ENCODE results near the gene UMPS. TPM values are rescaled to one million over a fixed set of nuclear protein-coding genes. Genes with fewer than 3 reads are reported as not detected.
"Not testable (repeated sequence)": the region's sequence is repeated elsewhere in the genome, so short reads cannot be mapped to it uniquely, and the experiment has no call there.

UMPS gene
- total and polyA plus RNA-seq, 8 donors, result 18.8 to 42.0 (median 36.8) TPM

DNA sequence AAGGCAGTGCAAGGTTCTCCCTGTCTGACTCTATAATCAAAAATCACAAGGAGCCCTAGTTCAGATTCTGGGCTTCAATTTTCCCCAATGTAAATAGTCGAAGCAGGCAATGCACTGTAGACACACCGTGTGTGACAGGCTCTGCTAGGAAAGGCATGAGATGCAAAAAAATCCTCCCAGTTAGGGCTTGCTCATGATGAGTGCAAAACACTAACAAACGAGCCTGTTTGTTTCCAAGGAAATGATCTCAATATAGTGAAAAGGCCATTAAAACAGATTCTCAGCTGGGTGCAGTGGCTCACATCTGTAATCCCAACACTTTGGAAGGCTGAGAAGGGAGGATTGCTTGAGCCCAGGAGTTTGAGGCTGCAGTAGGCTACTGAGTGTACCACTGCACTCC lies 55.7 kb downstream of the UMPS start:
- H3K4me3 ChIP-seq, result no peak overlapping the region
- no peaks in the 10 kb centered on the region for H3K27me3 ChIP-seq
- TF ChIP-seq, protein P1, sequence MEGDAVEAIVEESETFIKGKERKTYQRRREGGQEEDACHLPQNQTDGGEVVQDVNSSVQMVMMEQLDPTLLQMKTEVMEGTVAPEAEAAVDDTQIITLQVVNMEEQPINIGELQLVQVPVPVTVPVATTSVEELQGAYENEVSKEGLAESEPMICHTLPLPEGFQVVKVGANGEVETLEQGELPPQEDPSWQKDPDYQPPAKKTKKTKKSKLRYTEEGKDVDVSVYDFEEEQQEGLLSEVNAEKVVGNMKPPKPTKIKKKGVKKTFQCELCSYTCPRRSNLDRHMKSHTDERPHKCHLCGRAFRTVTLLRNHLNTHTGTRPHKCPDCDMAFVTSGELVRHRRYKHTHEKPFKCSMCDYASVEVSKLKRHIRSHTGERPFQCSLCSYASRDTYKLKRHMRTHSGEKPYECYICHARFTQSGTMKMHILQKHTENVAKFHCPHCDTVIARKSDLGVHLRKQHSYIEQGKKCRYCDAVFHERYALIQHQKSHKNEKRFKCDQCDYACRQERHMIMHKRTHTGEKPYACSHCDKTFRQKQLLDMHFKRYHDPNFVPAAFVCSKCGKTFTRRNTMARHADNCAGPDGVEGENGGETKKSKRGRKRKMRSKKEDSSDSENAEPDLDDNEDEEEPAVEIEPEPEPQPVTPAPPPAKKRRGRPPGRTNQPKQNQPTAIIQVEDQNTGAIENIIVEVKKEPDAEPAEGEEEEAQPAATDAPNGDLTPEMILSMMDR (IDR thresholded peaks at IDR 0.05), result no peak
- no peaks in the 10 kb centered on the region for H3K9me3 ChIP-seq
- DNase-seq (no peak), ATAC-seq (no peak)
- H3K27ac ChIP-seq, result no peak overlapping the region
- H3K36me3 ChIP-seq, result no peaks in the 10 kb centered on the region
- intact Hi-C loops (cut with DNase I), result loop anchor here in 1 of 2 donors (5.0 kb wide), 1 partner anchor 101 kb away; the partner anchor contains the start of gene ITGB5
- peaks cover 11 to 18% of the 10 kb centered on the region in 2 donors for H3K4me1 ChIP-seq

DNA sequence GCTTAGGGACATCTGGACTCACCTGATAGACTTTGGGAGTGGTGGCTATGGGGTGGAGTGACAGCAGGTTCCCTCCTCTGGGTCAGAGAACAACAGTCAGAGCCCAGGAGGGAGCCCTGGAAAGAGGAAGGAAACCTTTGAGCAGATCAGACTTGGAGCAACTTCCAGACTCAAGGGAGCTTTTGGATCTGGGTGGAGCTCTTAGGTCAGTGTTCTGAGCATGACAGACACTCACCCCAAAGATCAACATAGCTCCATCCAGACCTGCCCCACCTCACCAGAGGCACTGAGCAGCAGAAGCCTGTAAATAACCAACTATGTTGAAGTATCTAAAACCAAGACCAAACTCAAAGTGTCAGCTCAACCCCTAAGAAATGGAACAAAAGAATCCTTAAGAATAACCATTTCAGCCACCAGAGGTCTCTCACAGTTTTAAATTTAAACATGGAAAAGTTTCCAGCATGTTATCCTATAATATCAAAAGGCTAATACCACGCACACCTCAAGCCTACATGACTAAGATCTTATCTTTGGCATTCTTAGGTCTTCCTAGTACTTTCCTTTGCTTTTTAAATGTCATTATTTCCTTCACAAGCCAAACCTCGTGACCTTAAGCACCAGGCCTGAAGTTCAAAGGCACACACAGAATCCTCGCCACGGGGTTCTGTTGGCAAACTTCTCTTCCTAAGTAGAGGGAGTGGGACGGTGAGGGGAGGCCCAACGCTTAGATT lies 56.4 kb downstream of the UMPS start:
- DNase-seq (no peak), ATAC-seq (peak; percentile 54)
- no peaks in the 10 kb centered on the region for H3K27me3 ChIP-seq
- intact Hi-C loops (cut with DNase I), result loop anchor here in 1 of 2 donors (5.0 kb wide), 1 partner anchor 101 kb away; the partner anchor contains the start of gene ITGB5
- TF ChIP-seq, protein P1 (IDR thresholded peaks at IDR 0.05), result peak; percentile 19 to 26
- H3K36me3 ChIP-seq, result no peaks in the 10 kb centered on the region
- H3K9me3 ChIP-seq, result no peaks in the 10 kb centered on the region
- peaks cover 9 to 14% of the 10 kb centered on the region in 2 donors for H3K4me1 ChIP-seq
- peak overlapping the region in 1 of 2 donors; percentile 41 for H3K27ac ChIP-seq
- no peak overlapping the region for H3K4me3 ChIP-seq

DNA sequence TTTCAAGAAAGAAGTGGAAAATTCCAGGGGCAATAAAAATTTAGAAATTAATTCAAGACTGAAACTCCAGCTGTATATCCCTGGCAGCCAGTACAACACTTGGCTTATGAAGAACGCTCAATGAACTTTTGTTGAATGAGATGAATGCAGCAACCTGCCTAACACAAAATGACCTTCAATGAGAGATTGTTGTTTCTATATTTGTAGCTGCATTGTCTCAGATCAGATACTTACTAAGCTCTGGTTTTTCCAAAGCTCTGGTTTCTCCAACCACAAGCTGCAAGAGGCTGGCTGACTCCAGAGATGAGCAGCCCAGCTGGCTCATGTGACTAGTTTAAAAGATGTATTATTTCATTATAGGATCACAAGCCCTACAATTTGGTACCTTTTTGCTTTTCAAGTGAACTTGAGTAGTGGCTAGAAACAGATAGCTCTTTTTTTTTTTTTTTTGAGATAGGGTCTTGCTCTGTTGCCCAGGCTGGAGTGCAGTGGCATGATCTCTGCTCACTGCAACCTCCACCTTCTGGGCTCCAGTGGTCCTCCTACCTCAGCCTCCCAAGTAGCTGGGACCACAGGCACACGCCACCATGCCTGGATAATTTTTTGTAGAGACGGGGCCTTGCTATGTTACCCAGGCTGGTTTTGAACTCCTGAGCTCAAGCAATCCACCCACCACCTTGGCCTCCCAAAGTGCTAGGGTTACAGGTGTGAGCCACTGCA lies 57.4 kb downstream of the UMPS start:
- intact Hi-C loops (cut with DNase I), result loop anchor here in 1 of 2 donors (5.0 kb wide), 1 partner anchor 100 kb away; the partner anchor contains the start of gene ITGB5
- Histone ChIP-seq H3K4me1 (peaks cover 9 to 13% of the 10 kb centered on the region in 2 donors), H3K9me3 (no peaks in the 10 kb centered on the region), H3K27ac (peak overlapping the region in 1 of 2 donors; percentile 42), H3K27me3 (no peaks in the 10 kb centered on the region), H3K4me3 (no peak overlapping the region), H3K36me3 (no peaks in the 10 kb centered on the region)
- peak; percentile 12 for ATAC-seq
- DNase-seq, result no peak
- TF ChIP-seq, protein P1 (IDR thresholded peaks at IDR 0.05), result no peak

DNA sequence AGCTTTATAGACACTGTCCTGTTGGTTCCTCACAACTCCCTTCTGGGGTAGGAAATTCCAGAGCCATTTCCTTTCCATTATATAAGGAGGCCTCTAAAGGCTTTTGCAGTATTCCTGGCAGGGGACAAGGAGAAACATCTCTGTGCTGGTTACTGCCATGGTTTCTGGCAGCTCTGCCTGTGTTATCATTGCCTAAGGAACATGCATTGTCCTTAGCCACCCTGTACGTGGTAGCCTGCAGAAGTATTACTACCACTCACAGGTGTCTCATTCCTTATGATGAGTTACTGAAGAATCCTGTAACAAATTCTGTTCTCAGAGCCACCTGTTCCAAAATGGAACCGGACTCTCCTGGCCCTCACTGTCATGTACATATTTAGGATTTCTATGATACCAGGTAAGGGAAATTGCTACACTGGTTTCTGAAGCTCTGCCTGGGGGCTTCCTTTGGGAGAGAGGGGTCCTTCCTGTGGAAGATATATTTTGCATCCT lies 58.0 kb downstream of the UMPS start:
- intact Hi-C loops (cut with DNase I), result loop anchor here in 1 of 2 donors (5.0 kb wide), 1 partner anchor 99 kb away; the partner anchor contains the start of gene ITGB5
- peaks cover 12 to 13% of the 10 kb centered on the region in 2 donors for H3K4me1 ChIP-seq
- TF ChIP-seq, protein P1 (IDR thresholded peaks at IDR 0.05), result no peak
- no peak for DNase-seq
- no peaks in the 10 kb centered on the region for H3K27me3 ChIP-seq
- H3K9me3 ChIP-seq, result no peaks in the 10 kb centered on the region
- no peak overlapping the region for H3K4me3 ChIP-seq
- H3K36me3 ChIP-seq, result no peaks in the 10 kb centered on the region
- no peak for ATAC-seq
- peak overlapping the region in 1 of 2 donors; percentile 42 for H3K27ac ChIP-seq

DNA sequence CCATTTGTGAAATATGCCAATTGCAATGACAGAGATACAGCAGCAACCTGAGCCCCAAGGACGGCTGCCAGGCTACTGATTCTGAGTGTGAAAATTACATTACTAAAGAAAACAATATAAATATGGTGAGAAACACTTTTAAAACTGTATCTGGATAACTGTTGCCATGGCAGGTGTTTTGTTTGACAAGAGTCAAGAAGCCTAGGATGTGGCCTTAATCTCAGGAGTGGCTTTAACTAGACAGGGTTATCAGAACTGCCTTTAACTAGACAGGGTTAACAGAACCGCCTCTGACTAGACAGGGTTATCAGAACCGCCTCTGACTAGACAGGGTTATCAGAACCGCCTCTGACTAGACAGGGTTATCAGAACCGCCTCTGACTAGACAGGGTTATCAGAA lies 58.9 kb downstream of the UMPS start:
- H3K9me3 ChIP-seq, H3K36me3 ChIP-seq, H3K27me3 ChIP-seq, ATAC-seq, H3K4me3 ChIP-seq, DNase-seq, H3K27ac ChIP-seq: not testable (repeated sequence)
- intact Hi-C loops (cut with DNase I), result loop anchor here in 1 of 2 donors (5.0 kb wide), 1 partner anchor 98 kb away; the partner anchor contains the start of gene ITGB5
- H3K4me1 ChIP-seq, result peaks cover 15 to 18% of the 10 kb centered on the region in 2 donors
